ENCODE data around the gene NUMBL. TPM values are rescaled to one million over a fixed set of nuclear protein-coding genes. Genes with fewer than 3 reads are reported as not detected.

Gene NUMBL
- total and polyA plus RNA-seq, 2 experiments from 2014 or later, result 33.4 to 35.1 TPM

GRCh38 chr19:40622773-40623075 is 67.7 kb downstream of the NUMBL start:
- Histone ChIP-seq H3F3A (ENCODE audit: insufficient read depth) (no peaks in the 10 kb centered on the region), H4K20me1 (ENCODE audit: insufficient read depth) (no peaks in the 10 kb centered on the region), H3K9me3 (ENCODE audit: low read depth) (no peaks in the 10 kb centered on the region), H3K79me2 (ENCODE audit: insufficient read depth) (no peaks in the 10 kb centered on the region), H3K4me2 (ENCODE audit: unreplicated experiment) (no peak overlapping the region), H2AFZ (no peak overlapping the region), H3K9ac (no peak overlapping the region), H3K27ac (no peak overlapping the region), H3K27me3 (replicated peaks; ENCODE audit: insufficient read depth) (no peaks in the 10 kb centered on the region), H3K36me3 (ENCODE audit: low read depth) (0 out of 2 replicates have a peak, but pooled peaks cover 3% of the 10 kb centered on the region), H3K4me1 (ENCODE audit: insufficient read depth) (no peaks in the 10 kb centered on the region), H3K4me3 (no peak overlapping the region), H3K9me2 (ENCODE audit: insufficient read depth) (no peaks in the 10 kb centered on the region)
- WGBS, 2 experiments (ENCODE audit: low coverage in 1 of 2, low lambda C conversion rate in 2 of 2, missing lambda C conversion rate in 2 of 2), result 95 to 100% methylated on average over 5 to 7 of the region's 7 CpGs
- TF ChIP-seq EZH2phosphoT487 (IDR thresholded peaks at IDR 0.05; ENCODE audit: insufficient read depth, low read depth) (no peak), EZH2 (IDR thresholded peaks at IDR 0.05; ENCODE audit: insufficient read depth, poor library complexity, severe bottlenecking) (no peak)
- in situ Hi-C loops (cut with MboI), result no loop called here
- no peak for DNase-seq

- Histone ChIP-seq H4K20me1 (ENCODE audit: insufficient read depth) (no peaks in the 10 kb centered on the region), H3K4me1 (ENCODE audit: insufficient read depth) (no peaks in the 10 kb centered on the region), H3K27me3 (replicated peaks; ENCODE audit: insufficient read depth) (no peaks in the 10 kb centered on the region), H3K9me3 (ENCODE audit: low read depth) (no peaks in the 10 kb centered on the region), H3K27ac (no peak overlapping the region), H3K9ac (no peak overlapping the region), H2AFZ (no peak overlapping the region), H3K79me2 (ENCODE audit: insufficient read depth) (no peaks in the 10 kb centered on the region), H3F3A (ENCODE audit: insufficient read depth) (no peaks in the 10 kb centered on the region), H3K4me3 (no peak overlapping the region), H3K9me2 (ENCODE audit: insufficient read depth) (no peaks in the 10 kb centered on the region), H3K36me3 (ENCODE audit: low read depth) (0 out of 2 replicates have a peak, but pooled peaks cover 3% of the 10 kb centered on the region), H3K4me2 (ENCODE audit: unreplicated experiment) (no peak overlapping the region)
- no peak for DNase-seq
- WGBS, 2 experiments (ENCODE audit: low coverage in 1 of 2, low lambda C conversion rate in 2 of 2, missing lambda C conversion rate in 2 of 2), result 91 to 93% methylated on average over 19 to 24 of the region's 24 CpGs
- TF ChIP-seq EZH2phosphoT487 (IDR thresholded peaks at IDR 0.05; ENCODE audit: insufficient read depth, low read depth) (no peak), EZH2 (IDR thresholded peaks at IDR 0.05; ENCODE audit: insufficient read depth, poor library complexity, severe bottlenecking) (no peak)
- in situ Hi-C loops (cut with MboI), result no loop called here
Measured at GRCh38 chr19:40621966-40622772, 68.3 kb downstream of the NUMBL start.

- no peak for DNase-seq
- no peak overlapping the region for H3K4me2 ChIP-seq (ENCODE audit: unreplicated experiment)
- H3K9me2 ChIP-seq (ENCODE audit: insufficient read depth), result no peaks in the 10 kb centered on the region
- no peak overlapping the region for H3K27ac ChIP-seq
- no peak for TF ChIP-seq EZH2phosphoT487 (IDR thresholded peaks at IDR 0.05; ENCODE audit: insufficient read depth, low read depth)
- no peak for TF ChIP-seq EZH2 (IDR thresholded peaks at IDR 0.05; ENCODE audit: insufficient read depth, poor library complexity, severe bottlenecking)
- 75 to 76% methylated on average over 2 of the region's 2 CpGs for WGBS, 2 experiments (ENCODE audit: low coverage in 1 of 2, low lambda C conversion rate in 2 of 2, missing lambda C conversion rate in 2 of 2)
- no peaks in the 10 kb centered on the region for H3K9me3 ChIP-seq (ENCODE audit: low read depth)
- H3K4me3 ChIP-seq, result no peak overlapping the region
- H2AFZ ChIP-seq, result no peak overlapping the region
- no peaks in the 10 kb centered on the region for H3K27me3 ChIP-seq (replicated peaks; ENCODE audit: insufficient read depth)
- H4K20me1 ChIP-seq (ENCODE audit: insufficient read depth), result no peaks in the 10 kb centered on the region
- H3K79me2 ChIP-seq (ENCODE audit: insufficient read depth), result no peaks in the 10 kb centered on the region
- no peaks in the 10 kb centered on the region for H3F3A ChIP-seq (ENCODE audit: insufficient read depth)
- H3K36me3 ChIP-seq (ENCODE audit: low read depth), result 0 out of 2 replicates have a peak, but pooled peaks cover 3% of the 10 kb centered on the region
- in situ Hi-C loops (cut with MboI), result no loop called here
- no peak overlapping the region for H3K9ac ChIP-seq
- no peaks in the 10 kb centered on the region for H3K4me1 ChIP-seq (ENCODE audit: insufficient read depth)
Measured at GRCh38 chr19:40621283-40621682, 69.2 kb downstream of the NUMBL start.

- no peaks in the 10 kb centered on the region for H3K79me2 ChIP-seq (ENCODE audit: insufficient read depth)
- DNase-seq, result no peak
- TF ChIP-seq EZH2 (IDR thresholded peaks at IDR 0.05; ENCODE audit: insufficient read depth, poor library complexity, severe bottlenecking) (no peak), EZH2phosphoT487 (IDR thresholded peaks at IDR 0.05; ENCODE audit: insufficient read depth, low read depth) (no peak)
- 0 out of 2 replicates have a peak, but pooled peaks cover 3% of the 10 kb centered on the region for H3K36me3 ChIP-seq (ENCODE audit: low read depth)
- in situ Hi-C loops (cut with MboI), result no loop called here
- WGBS, 2 experiments (ENCODE audit: low coverage in 1 of 2, low lambda C conversion rate in 2 of 2, missing lambda C conversion rate in 2 of 2), result 95% methylated on average over 8 of the region's 8 CpGs
- H3K9ac ChIP-seq, result no peak overlapping the region
- H3K27ac ChIP-seq, result no peak overlapping the region
- no peaks in the 10 kb centered on the region for H4K20me1 ChIP-seq (ENCODE audit: insufficient read depth)
- no peaks in the 10 kb centered on the region for H3K27me3 ChIP-seq (replicated peaks; ENCODE audit: insufficient read depth)
- no peaks in the 10 kb centered on the region for H3K9me3 ChIP-seq (ENCODE audit: low read depth)
- no peak overlapping the region for H3K4me2 ChIP-seq (ENCODE audit: unreplicated experiment)
- H2AFZ ChIP-seq, result no peak overlapping the region
- H3K9me2 ChIP-seq (ENCODE audit: insufficient read depth), result no peaks in the 10 kb centered on the region
- no peak overlapping the region for H3K4me3 ChIP-seq
- peaks cover 5% of the 10 kb centered on the region; the same call in 1 of the 2 replicates for H3K4me1 ChIP-seq (ENCODE audit: insufficient read depth)
- no peaks in the 10 kb centered on the region for H3F3A ChIP-seq (ENCODE audit: insufficient read depth)
Measured at GRCh38 chr19:40620161-40620485, 70.3 kb downstream of the NUMBL start.

Measured in GM23248 (cell line).